GM23338 (cell line): ENCODE data around the gene CDKN1C. TPM values are rescaled to one million over a fixed set of nuclear protein-coding genes. Genes with fewer than 3 reads are reported as not detected.

Source experiments
- ATAC-seq: fragments of 200-7000 bp; cut with Tn5 transposase; 3 replicates; pipeline ENCODE4 v1.9.1; 2020
- DNase-seq: peaks from one replicate; pipeline ENCODE4 v3.0.0-alpha.2; 2015; ENCODE audit warnings: low spot score
- H2AFZ ChIP-seq: fragments of 200-600 bp; sonication (generic); 2 replicates; pipeline ENCODE4 v1.8.0; 2016; ENCODE audit warnings: antibody characterized with exemption, mild to moderate bottlenecking, moderate library complexity
- H3F3A ChIP-seq: fragments of 200-600 bp; sonication (generic); replicated peaks from 2 replicates; pipeline ENCODE4 v1.8.0; 2017; ENCODE audit warnings: antibody characterized with exemption, mixed run types, low read depth
- H3K27ac ChIP-seq: fragments of 200-600 bp; sonication (generic); 2 replicates; pipeline ENCODE4 v1.6.1; 2016; ENCODE audit warnings: low read depth
- H3K27me3 ChIP-seq: fragments of 200-600 bp; sonication (generic); 2 replicates; pipeline ENCODE4 v1.8.0; 2016; ENCODE audit warnings: mild to moderate bottlenecking, mixed run types, moderate library complexity; ENCODE audit not compliant: insufficient read depth
- H3K36me3 ChIP-seq: fragments of 200-600 bp; sonication (generic); 2 replicates; pipeline ENCODE4 v1.8.0; 2016; ENCODE audit warnings: mild to moderate bottlenecking; ENCODE audit not compliant: insufficient read depth
- H3K4me1 ChIP-seq: fragments of 200-600 bp; sonication (generic); 2 replicates; pipeline ENCODE4 v1.8.0; 2016; ENCODE audit warnings: mild to moderate bottlenecking, moderate library complexity; ENCODE audit not compliant: insufficient read depth
- H3K4me2 ChIP-seq: fragments of 200-600 bp; sonication (generic); 2 replicates; pipeline ENCODE4 v1.7.1; 2017; ENCODE audit warnings: mixed run types
- H3K4me3 ChIP-seq: fragments of 200-600 bp; sonication (generic); 2 replicates; pipeline ENCODE4 v1.6.1; 2016; ENCODE audit warnings: mixed run types
- H3K79me2 ChIP-seq: fragments of 200-600 bp; sonication (generic); replicated peaks from 2 replicates; pipeline ENCODE4 v1.8.0; 2017; ENCODE audit warnings: mild to moderate bottlenecking; ENCODE audit not compliant: insufficient read depth
- H3K9me2 ChIP-seq: fragments of 200-600 bp; sonication (generic); 2 replicates; pipeline ENCODE4 v1.8.0; 2017; ENCODE audit not compliant: insufficient read depth
- H4K20me1 ChIP-seq: fragments of 200-600 bp; sonication (generic); replicated peaks from 2 replicates; pipeline ENCODE4 v1.8.0; 2017; ENCODE audit warnings: mild to moderate bottlenecking; ENCODE audit not compliant: insufficient read depth
- H3K27ac Mint-ChIP-seq: 2 replicates; pipeline ENCODE4 v1.8.0; 2020; ENCODE audit warnings: inconsistent platforms, mild to moderate bottlenecking, moderate library complexity, mixed read lengths
- H3K27me3 Mint-ChIP-seq: 3 replicates; pipeline ENCODE4 v1.8.0; 2022; ENCODE audit warnings: low read depth, mild to moderate bottlenecking, moderate library complexity, mixed read lengths, inconsistent platforms; ENCODE audit not compliant: insufficient read depth, poor library complexity
- H3K36me3 Mint-ChIP-seq: 3 replicates; pipeline ENCODE4 v1.8.0; 2021; ENCODE audit warnings: low read depth, mild to moderate bottlenecking, inconsistent platforms, moderate library complexity, mixed read lengths
- H3K4me1 Mint-ChIP-seq: 3 replicates; pipeline ENCODE4 v1.8.0; 2020; ENCODE audit warnings: mild to moderate bottlenecking, inconsistent platforms, mixed read lengths
- H3K4me3 Mint-ChIP-seq: 3 replicates; pipeline ENCODE4 v1.8.0; 2021; ENCODE audit warnings: moderate library complexity, mild to moderate bottlenecking, inconsistent platforms, mixed read lengths
- H3K9me3 Mint-ChIP-seq: 3 replicates; pipeline ENCODE4 v1.8.0; 2020; ENCODE audit warnings: moderate library complexity, mild to moderate bottlenecking, inconsistent platforms, mixed read lengths
- EZH2phosphoT487 ChIP-seq: fragments of 200-600 bp; sonication (generic); IDR thresholded peaks from one replicate; pipeline ENCODE4 v1.8.1; 2018; ENCODE audit warnings: antibody characterized with exemption; ENCODE audit not compliant: unreplicated experiment
- NANOG ChIP-seq: IDR thresholded peaks from 2 replicates; pipeline ENCODE4 v1.6.1; 2016; ENCODE audit warnings: antibody characterized with exemption, borderline replicate concordance
- POLR2AphosphoS5 ChIP-seq: IDR thresholded peaks from 2 replicates; pipeline ENCODE4 v1.6.1; 2016; ENCODE audit warnings: antibody characterized with exemption, low read depth
- ZNF331 ChIP-seq: fragments of 250-450 bp; sonication (Bioruptor Pico); IDR thresholded peaks from 2 replicates; pipeline ENCODE4 v1.5.0; 2020; ENCODE audit warnings: low read depth, mild to moderate bottlenecking, moderate library complexity
- polyA plus RNA-seq: library from polyadenylated mRNA; unstranded; fragments of >200 nt; fragmentation: Nextera tagmentation; extraction: Ambion mirVana; gene quantifications from 2 replicates; pipeline ENCODE4 v1.2.1, GENCODE V29; 2016
- total RNA-seq: library from RNA; depleted of rRNA; stranded (reverse); fragments of >200 nt; shearing (Covaris generic); gene quantifications from 2 replicates; pipeline ENCODE4 v1.2.3, GENCODE V29; 2014
- TF ChIP-seq, protein P1 (sequence below): IDR thresholded peaks from 2 replicates; pipeline ENCODE4 v1.6.1; 2016; ENCODE audit warnings: antibody characterized with exemption
- TF ChIP-seq, protein P2 (sequence below): fragments of 250-450 bp; sonication (Bioruptor Pico); IDR thresholded peaks from 2 replicates; pipeline ENCODE4 v1.5.0; 2020; ENCODE audit warnings: mild to moderate bottlenecking, moderate library complexity
- TF ChIP-seq, protein P3 (sequence below), 2 experiments: fragments of 200-600 bp in 1 of 2; sonication (generic) in 1 of 2; conservative IDR thresholded peaks; 2 replicates each; pipeline versions ENCODE4 v1.5.1 to v1.6.1; 2016 to 2017; ENCODE audit warnings: antibody characterized with exemption in 2 of 2, low read depth in 2 of 2, mild to moderate bottlenecking in 2 of 2, moderate library complexity in 1 of 2

CDKN1C gene
- total and polyA plus RNA-seq, 2 experiments from 2014 or later = 19.3 to 23.5 TPM

DNA sequence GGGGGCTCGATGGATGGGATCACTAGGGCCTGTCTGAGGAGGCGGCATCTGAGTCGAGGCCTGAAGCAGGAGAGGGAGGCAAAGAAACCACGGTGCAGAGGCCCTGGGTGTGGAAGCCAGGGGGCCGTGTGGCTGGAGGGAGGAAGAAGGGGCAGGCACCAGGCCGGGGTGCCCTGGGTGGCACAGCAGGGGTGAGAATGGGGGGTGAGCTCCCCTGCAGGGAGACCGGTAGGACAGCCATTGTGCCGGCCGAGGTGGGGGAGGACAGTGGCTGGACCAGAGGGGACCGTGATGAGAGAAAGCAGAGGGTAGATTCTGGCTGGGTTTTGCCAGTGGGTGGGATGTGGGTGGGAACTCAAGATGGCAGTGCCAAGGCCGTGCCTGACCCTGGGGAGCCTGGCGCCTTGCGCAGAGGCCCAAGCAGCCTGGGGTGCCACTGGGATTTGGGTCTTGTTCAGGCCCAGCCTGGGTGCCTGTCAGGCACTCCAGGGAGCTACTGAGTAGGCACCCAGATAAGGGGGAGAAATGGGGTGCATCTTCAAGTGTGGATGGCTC lies 24.9 kb upstream of the CDKN1C start:
- no peak for TF ChIP-seq NANOG
- no peak for TF ChIP-seq ZNF331 (CRISPR knock-in tag)
- TF ChIP-seq, protein P1, sequence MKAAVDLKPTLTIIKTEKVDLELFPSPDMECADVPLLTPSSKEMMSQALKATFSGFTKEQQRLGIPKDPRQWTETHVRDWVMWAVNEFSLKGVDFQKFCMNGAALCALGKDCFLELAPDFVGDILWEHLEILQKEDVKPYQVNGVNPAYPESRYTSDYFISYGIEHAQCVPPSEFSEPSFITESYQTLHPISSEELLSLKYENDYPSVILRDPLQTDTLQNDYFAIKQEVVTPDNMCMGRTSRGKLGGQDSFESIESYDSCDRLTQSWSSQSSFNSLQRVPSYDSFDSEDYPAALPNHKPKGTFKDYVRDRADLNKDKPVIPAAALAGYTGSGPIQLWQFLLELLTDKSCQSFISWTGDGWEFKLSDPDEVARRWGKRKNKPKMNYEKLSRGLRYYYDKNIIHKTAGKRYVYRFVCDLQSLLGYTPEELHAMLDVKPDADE = no peak
- TF ChIP-seq EZH2phosphoT487 = no peak
- TF ChIP-seq, protein P2, sequence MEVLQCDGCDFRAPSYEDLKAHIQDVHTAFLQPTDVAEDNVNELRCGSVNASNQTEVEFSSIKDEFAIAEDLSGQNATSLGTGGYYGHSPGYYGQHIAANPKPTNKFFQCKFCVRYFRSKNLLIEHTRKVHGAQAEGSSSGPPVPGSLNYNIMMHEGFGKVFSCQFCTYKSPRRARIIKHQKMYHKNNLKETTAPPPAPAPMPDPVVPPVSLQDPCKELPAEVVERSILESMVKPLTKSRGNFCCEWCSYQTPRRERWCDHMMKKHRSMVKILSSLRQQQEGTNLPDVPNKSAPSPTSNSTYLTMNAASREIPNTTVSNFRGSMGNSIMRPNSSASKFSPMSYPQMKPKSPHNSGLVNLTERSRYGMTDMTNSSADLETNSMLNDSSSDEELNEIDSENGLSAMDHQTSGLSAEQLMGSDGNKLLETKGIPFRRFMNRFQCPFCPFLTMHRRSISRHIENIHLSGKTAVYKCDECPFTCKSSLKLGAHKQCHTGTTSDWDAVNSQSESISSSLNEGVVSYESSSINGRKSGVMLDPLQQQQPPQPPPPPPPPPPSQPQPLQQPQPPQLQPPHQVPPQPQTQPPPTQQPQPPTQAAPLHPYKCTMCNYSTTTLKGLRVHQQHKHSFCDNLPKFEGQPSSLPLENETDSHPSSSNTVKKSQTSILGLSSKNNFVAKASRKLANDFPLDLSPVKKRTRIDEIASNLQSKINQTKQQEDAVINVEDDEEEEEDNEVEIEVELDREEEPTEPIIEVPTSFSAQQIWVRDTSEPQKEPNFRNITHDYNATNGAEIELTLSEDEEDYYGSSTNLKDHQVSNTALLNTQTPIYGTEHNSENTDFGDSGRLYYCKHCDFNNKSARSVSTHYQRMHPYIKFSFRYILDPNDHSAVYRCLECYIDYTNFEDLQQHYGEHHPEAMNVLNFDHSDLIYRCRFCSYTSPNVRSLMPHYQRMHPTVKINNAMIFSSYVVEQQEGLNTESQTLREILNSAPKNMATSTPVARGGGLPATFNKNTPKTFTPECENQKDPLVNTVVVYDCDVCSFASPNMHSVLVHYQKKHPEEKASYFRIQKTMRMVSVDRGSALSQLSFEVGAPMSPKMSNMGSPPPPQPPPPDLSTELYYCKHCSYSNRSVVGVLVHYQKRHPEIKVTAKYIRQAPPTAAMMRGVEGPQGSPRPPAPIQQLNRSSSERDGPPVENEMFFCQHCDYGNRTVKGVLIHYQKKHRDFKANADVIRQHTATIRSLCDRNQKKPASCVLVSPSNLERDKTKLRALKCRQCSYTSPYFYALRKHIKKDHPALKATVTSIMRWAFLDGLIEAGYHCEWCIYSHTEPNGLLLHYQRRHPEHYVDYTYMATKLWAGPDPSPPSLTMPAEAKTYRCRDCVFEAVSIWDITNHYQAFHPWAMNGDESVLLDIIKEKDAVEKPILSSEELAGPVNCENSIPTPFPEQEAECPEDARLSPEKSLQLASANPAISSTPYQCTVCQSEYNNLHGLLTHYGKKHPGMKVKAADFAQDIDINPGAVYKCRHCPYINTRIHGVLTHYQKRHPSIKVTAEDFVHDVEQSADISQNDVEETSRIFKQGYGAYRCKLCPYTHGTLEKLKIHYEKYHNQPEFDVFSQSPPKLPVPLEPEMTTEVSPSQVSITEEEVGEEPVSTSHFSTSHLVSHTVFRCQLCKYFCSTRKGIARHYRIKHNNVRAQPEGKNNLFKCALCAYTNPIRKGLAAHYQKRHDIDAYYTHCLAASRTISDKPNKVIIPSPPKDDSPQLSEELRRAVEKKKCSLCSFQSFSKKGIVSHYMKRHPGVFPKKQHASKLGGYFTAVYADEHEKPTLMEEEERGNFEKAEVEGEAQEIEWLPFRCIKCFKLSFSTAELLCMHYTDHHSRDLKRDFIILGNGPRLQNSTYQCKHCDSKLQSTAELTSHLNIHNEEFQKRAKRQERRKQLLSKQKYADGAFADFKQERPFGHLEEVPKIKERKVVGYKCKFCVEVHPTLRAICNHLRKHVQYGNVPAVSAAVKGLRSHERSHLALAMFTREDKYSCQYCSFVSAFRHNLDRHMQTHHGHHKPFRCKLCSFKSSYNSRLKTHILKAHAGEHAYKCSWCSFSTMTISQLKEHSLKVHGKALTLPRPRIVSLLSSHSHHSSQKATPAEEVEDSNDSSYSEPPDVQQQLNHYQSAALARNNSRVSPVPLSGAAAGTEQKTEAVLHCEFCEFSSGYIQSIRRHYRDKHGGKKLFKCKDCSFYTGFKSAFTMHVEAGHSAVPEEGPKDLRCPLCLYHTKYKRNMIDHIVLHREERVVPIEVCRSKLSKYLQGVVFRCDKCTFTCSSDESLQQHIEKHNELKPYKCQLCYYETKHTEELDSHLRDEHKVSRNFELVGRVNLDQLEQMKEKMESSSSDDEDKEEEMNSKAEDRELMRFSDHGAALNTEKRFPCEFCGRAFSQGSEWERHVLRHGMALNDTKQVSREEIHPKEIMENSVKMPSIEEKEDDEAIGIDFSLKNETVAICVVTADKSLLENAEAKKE (CRISPR knock-in tag) = no peak
- TF ChIP-seq, protein P3, sequence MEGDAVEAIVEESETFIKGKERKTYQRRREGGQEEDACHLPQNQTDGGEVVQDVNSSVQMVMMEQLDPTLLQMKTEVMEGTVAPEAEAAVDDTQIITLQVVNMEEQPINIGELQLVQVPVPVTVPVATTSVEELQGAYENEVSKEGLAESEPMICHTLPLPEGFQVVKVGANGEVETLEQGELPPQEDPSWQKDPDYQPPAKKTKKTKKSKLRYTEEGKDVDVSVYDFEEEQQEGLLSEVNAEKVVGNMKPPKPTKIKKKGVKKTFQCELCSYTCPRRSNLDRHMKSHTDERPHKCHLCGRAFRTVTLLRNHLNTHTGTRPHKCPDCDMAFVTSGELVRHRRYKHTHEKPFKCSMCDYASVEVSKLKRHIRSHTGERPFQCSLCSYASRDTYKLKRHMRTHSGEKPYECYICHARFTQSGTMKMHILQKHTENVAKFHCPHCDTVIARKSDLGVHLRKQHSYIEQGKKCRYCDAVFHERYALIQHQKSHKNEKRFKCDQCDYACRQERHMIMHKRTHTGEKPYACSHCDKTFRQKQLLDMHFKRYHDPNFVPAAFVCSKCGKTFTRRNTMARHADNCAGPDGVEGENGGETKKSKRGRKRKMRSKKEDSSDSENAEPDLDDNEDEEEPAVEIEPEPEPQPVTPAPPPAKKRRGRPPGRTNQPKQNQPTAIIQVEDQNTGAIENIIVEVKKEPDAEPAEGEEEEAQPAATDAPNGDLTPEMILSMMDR (conservative IDR thresholded peaks at IDR 0.05; ENCODE audit: low read depth in 2 of 2) = no peak
- TF ChIP-seq POLR2AphosphoS5 = no peak
- H3K27ac Mint-ChIP-seq = no peak overlapping the region
- DNase-seq = no peak
- H4K20me1 ChIP-seq = no peaks in the 10 kb centered on the region
- peaks cover 10% of the 10 kb centered on the region; the same call in 2 of the 3 replicates for H3K9me3 Mint-ChIP-seq
- no peak overlapping the region for H2AFZ ChIP-seq
- peaks cover 19% of the 10 kb centered on the region for H3K27me3 Mint-ChIP-seq
- peaks cover 17% of the 10 kb centered on the region for H3K4me1 Mint-ChIP-seq
- no peak overlapping the region for H3K4me3 ChIP-seq
- H3F3A ChIP-seq = 0 out of 2 replicates have a peak, but pooled peaks cover 3% of the 10 kb centered on the region
- H3K79me2 ChIP-seq = no peaks in the 10 kb centered on the region
- no peak overlapping the region for H3K27ac ChIP-seq
- no peaks in the 10 kb centered on the region for H3K4me1 ChIP-seq
- no peaks in the 10 kb centered on the region for H3K36me3 ChIP-seq
- H3K36me3 Mint-ChIP-seq = peaks cover 14% of the 10 kb centered on the region
- H3K4me2 ChIP-seq = no peak overlapping the region
- H3K4me3 Mint-ChIP-seq = no peak overlapping the region
- no peak for ATAC-seq
- H3K27me3 ChIP-seq = no peaks in the 10 kb centered on the region
- no peaks in the 10 kb centered on the region for H3K9me2 ChIP-seq
